ENCODE measurements around the gene ADGRG3.

The ADGRG3 gene

DNA sequence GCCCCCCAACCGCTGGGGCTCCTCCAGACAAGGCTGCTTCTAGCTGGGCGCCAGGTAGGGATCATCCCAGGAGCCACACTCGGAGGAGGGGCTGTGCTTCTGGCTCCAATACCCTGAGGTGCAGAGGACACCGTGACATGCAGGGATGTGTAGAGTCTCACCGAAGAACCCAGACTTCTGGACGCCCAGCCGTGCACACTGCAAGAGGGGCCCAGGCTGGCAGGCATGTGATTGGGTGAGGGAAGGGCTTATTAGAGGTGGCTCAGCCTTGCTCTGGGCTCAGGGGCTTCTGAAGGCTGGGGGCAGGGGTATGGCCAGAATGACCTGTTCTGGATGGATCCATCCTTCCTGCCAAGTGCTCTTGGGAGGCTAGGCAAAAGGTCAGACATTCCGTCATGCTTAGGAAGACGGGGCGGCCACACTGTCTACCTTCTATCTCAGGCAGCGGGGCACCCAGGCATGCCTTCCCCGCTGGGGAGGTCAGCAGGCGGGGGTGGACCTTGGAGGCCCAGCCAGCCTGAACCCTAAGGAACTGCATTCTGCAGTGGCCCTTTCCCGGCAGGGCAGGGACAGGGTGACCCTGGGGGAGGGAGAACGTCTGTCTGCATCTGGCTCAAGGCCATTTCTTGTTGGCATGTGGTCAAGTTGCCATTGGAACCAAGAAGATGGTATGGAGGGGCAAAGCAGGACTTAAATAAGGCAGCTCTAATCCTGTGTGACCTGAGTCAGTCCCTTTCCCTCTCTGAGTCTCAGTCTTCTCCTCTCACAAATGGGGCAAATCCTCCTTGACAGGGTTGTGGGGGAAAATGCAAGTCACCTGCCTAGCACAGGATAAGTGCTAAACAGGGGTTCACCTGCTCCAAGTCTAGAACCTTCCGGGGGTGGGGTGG lies 45.5 kb upstream of the ADGRG3 start:
- TF ChIP-seq, protein P1, sequence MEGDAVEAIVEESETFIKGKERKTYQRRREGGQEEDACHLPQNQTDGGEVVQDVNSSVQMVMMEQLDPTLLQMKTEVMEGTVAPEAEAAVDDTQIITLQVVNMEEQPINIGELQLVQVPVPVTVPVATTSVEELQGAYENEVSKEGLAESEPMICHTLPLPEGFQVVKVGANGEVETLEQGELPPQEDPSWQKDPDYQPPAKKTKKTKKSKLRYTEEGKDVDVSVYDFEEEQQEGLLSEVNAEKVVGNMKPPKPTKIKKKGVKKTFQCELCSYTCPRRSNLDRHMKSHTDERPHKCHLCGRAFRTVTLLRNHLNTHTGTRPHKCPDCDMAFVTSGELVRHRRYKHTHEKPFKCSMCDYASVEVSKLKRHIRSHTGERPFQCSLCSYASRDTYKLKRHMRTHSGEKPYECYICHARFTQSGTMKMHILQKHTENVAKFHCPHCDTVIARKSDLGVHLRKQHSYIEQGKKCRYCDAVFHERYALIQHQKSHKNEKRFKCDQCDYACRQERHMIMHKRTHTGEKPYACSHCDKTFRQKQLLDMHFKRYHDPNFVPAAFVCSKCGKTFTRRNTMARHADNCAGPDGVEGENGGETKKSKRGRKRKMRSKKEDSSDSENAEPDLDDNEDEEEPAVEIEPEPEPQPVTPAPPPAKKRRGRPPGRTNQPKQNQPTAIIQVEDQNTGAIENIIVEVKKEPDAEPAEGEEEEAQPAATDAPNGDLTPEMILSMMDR (IDR thresholded peaks at IDR 0.05; ENCODE audit: borderline replicate concordance, insufficient read depth, low read depth, low read length): no peak
- H3K4me3 ChIP-seq (ENCODE audit: low read depth, low read length): no peak overlapping the region

DNA sequence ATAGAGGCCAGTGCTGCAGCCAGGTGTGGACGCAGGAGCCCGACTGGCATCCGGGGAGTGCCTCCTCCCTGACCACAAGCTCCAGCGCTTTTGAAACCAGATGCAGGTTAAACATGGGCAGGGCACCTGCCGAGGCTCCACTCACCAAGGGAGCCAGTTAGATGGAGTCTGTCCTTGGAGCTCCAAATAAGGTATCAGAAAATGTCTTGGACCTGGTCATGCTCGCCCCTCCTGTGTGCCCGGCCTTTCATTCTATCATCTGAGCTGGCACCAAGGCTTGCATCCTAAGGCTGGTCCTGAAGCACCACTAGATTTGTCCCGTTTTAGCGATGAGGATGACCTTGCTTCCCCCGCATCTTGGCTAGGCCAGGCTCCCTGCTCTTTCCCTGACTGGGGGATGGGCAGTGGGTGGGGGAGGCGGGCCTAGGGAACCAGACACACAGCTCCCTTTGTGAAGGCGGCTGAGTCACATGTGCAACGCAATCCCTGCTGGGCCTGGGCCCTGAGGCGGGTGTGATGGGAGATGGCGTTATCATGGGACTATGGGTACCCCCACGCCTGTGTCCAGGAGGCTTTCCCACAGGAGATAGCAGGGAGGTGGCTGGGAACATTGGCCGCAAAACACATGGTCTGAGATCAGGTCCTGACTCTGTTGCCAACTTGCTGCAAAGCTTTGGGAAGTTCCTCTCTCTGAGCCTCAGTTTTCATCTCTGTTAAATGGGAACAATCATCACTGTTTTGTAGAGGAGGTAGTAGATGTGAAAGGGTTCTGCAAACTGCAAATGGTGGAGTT lies 44.7 kb upstream of the ADGRG3 start:
- TF ChIP-seq, protein P1 (IDR thresholded peaks at IDR 0.05; ENCODE audit: borderline replicate concordance, insufficient read depth, low read depth, low read length): no peak
- no peak overlapping the region for H3K4me3 ChIP-seq (ENCODE audit: low read depth, low read length)

DNA sequence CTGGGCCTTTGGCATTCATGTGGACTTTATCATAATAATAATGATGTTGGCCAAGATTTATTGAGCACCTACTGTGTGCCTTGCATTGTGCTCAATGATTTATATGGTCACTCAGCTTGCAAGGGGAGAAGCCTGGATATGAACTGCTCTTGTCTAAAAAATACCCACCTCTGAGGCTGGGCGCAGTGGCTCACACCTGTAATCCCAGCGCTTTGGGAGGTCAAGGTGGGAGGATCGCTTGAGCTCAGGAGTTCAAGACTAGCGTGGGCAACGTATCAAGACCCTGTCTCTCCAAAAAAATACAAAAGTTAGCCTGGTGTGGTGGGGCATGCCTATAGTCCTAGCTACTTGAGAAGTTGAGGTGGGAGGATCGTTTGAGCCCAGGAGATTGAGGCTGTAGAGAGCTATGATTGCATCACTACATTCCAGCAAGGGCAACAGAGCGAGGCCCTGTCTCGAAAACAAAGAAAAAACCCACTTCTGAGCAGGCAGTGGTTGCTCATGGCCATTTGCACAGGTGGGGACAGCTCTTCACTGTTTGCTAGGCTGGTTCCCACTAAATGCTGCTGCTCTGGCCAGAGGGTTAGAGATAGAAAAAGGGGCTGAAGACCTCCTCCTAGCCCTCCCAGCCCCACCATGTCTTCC lies 43.9 kb upstream of the ADGRG3 start:
- H3K4me3 ChIP-seq (ENCODE audit: low read depth, low read length): no peak overlapping the region
- TF ChIP-seq, protein P1 (IDR thresholded peaks at IDR 0.05; ENCODE audit: borderline replicate concordance, insufficient read depth, low read depth, low read length): no peak

DNA sequence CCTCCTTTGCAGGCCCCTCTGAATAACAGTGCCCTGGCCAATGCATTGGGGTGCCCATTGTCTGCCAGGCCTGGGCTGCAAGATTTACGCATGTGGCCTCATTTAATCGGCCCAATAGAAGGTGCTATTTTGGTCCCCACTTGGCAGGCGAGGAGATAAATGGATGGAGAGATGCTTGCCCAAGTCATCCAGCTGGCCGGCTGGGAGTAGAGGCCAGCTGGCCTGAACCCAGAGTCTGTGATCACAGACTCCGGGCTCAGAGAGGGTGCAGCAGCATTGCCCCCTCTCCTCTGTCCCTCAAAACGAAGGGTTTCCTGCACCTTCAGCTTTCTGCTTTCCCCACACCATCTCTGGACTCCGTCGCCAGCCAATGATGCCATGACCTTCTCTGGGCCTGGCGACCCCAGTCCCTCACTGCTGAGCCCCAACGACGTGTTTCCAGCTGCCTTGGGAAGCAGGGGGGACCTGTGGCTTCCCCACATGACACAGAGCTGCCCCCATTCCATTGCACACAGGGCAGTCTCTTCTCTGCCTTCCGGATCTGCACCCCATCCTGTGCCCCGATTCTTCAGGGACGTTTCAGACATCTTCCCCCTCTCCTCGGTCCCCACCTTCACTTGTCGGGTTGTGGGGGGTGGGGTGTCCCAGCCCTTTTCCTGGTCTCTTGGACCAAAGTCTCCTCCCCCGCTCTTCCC lies 43.2 kb upstream of the ADGRG3 start:
- TF ChIP-seq, protein P1 (IDR thresholded peaks at IDR 0.05; ENCODE audit: borderline replicate concordance, insufficient read depth, low read depth, low read length): no peak
- no peak overlapping the region for H3K4me3 ChIP-seq (ENCODE audit: low read depth, low read length)

DNA sequence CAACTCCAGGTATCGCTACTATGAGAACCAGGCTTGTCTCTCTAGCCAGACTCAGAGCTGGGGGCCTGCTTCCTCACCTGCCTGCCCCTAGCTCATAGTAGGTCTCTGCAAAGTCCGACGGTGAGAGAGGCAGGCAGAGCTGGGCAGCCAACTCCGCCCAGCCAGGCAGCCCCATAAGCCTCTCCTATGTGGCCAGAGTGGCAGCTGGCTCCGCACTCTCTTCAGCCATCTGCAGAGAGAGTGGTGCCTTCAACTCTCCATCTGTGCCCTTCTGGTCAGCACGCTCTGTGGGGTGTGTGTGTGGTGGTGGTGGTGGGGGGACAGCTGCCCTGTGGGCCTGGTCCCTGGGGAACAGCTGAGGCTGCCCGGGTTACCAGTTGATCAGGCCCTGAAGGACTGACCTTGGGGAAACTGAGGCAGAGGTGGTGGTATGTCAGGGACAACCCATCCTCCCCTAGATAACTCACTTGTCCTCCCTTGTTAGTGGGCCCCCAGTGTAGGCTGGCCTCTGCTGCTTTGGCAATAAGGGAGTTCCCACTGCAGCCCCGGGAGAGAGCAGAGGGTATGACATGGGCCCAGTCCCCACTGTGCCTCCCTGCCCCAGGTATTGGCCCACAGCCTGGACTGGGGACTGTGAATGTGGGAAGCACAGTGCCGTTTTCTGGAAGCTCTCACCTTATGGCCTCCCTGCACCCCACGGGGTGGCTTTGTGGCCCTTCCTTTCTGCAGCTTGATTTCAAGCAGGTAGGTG lies 41.5 kb upstream of the ADGRG3 start:
- TF ChIP-seq, protein P1 (IDR thresholded peaks at IDR 0.05; ENCODE audit: borderline replicate concordance, insufficient read depth, low read depth, low read length): no peak
- H3K4me3 ChIP-seq (ENCODE audit: low read depth, low read length): no peak overlapping the region
